ENCODE results near the gene TMEM45A. TPM values are rescaled to one million over a fixed set of nuclear protein-coding genes. Genes with fewer than 3 reads are reported as not detected.
"Not testable (repeated sequence)": the region's sequence is repeated elsewhere in the genome, so short reads cannot be mapped to it uniquely, and the experiment has no call there.

The TMEM45A gene, protein sequence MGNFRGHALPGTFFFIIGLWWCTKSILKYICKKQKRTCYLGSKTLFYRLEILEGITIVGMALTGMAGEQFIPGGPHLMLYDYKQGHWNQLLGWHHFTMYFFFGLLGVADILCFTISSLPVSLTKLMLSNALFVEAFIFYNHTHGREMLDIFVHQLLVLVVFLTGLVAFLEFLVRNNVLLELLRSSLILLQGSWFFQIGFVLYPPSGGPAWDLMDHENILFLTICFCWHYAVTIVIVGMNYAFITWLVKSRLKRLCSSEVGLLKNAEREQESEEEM
- total RNA-seq = 0.32 and 0.68 TPM in 2 replicates

DNA sequence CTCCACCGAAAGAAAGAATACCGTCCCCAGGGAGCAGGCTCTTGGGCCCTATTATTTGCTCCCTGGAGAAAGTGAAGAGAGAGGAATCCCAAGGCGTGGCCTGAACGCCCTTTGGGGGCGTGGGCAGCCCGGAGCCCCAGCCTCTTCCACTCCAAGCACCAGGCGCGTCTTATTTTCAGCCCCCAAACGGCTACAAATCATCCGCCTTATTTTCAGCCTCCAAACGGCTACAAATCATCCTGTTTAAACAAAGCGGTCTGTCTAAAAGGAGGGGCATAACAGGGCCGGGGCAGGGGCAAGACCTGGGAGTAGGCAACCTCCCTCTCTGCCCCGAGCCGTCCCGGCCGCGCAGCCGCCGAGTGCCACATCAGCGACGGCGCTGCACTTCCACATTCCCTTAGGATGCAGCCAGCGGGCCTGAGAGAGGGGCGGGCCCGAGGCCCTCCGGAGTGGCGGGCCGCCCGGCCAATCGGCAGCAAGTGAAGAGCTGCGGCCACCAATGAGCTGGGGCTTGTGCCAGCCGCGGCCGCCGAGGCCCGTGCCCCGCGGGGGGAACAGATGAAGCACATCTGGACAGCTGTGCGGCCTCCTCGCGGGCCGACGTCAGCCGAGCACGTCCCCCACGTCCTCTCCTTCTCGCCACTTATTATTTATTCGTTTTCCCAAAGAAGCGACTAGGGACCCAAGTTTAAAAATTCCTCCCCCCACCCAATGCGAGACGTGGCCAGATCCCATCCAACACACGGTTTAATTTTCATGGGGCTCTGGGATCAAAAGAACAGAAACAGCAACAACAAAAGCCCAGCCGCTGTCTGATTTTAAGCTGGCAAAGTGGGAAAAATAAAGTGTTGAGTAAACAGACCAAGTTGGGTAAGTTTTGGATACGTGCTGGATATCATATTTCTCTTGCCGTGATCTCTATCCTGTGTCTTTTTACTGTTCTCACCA is at the start of gene TMEM45A:
TMEM45A (plus strand) TSS at position 561 of the 948 bp plus-strand sequence. CDS start 62,593 bp downstream, outside the sequence.
- intact Hi-C loops (cut with micrococcal nuclease) = loop anchor here (1.0 to 10.0 kb wide), 2 partner anchors 91 to 212 kb away; partner anchors contain the start of genes LNP1, TFG and TOMM70

DNA sequence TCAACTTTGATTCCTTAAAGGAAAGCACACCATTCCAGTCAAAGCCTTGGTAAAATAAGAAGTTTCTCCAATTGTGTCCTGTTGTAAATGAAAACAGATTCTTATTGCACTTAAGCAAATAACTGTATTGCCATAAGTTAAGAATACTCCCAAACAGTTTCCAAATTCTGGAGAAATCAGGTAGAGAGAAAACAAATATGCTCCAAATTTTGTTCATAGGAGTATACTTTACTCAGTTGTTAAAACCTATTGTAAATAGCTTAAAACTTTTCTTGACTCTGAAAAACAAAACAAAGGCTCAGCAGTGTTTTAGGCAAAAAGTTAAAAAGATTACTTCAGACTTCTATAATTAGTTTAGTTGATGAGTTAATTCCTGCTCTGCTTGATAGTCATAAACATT is 48.7 kb upstream of the TMEM45A start:
- intact Hi-C loops (cut with micrococcal nuclease) = no loop called here

DNA sequence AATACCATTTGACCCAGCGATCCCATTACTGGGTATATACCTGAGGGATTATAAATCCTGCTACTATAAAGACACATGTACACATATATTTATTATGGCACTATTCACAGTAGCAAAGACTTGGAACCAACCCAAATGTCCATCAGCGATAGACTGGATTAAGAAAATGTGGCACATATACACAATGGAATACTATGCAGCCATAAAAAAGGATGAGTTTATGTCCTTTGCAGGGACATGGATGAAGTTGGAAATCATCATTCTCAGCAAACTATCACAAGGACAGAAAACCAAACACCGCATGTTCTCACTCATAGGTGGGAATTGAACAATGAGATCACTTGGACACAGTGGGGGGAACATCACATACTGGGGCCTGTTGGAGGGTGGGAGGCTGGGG is 45.4 kb upstream of the TMEM45A start:
- intact Hi-C loops (cut with micrococcal nuclease) = not testable (repeated sequence)

DNA sequence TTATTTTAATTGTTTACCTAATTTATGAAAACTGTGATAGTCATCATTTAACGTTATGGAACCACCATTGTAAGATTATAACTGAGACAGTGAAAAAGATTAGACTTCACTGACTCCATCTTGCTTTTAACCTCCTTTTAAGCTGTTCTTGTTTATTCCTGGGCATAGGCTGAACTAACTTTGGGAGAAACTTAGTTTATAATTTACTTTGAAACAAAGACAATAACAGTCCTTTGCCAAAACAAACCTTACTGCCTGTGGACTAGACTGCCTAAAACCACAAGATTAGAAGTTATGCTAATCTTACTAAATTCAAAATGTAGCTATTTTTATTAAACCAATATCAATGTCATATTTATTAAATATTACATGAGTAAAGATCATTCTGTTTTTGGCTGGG is 44.3 kb upstream of the TMEM45A start:
- intact Hi-C loops (cut with micrococcal nuclease) = no loop called here

DNA sequence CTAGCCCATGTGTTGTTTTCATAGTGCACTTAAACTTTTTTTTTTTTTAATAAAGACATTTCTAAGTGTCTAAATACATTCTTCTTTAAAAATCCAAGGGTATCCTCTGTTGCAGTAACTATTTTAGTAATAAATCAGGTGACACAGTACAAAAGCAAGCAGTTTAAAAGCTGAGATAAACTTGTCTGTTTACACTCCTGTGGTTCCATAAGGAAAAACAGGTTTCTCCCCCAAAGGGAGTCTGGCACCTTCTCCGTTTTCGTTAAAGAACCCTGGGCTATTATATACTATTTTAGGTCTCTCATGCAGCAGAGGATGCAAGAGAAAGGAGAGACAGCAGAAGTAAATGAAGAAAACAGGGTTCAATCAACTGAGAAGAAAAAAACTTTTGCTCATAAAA is 43.2 kb upstream of the TMEM45A start:
- intact Hi-C loops (cut with micrococcal nuclease) = no loop called here

DNA sequence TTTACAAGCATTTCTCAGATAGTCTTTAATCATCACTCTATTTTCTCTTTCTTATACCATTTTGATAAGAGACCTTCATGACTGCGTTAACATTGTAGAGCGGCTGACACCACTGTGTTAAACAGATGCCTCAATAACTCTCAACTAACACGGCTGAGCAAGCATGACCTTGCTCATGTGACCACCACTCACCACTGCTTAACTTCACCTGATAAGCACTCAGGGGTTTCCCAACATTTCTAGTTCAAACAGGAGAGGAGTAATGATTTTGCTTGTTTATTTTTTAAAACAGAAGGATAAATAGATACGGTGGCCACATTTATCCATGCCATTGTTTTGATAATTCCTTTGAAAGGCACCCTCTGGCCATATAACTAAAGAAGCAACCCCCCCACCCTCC is 37.7 kb upstream of the TMEM45A start:
- intact Hi-C loops (cut with micrococcal nuclease) = no loop called here

DNA sequence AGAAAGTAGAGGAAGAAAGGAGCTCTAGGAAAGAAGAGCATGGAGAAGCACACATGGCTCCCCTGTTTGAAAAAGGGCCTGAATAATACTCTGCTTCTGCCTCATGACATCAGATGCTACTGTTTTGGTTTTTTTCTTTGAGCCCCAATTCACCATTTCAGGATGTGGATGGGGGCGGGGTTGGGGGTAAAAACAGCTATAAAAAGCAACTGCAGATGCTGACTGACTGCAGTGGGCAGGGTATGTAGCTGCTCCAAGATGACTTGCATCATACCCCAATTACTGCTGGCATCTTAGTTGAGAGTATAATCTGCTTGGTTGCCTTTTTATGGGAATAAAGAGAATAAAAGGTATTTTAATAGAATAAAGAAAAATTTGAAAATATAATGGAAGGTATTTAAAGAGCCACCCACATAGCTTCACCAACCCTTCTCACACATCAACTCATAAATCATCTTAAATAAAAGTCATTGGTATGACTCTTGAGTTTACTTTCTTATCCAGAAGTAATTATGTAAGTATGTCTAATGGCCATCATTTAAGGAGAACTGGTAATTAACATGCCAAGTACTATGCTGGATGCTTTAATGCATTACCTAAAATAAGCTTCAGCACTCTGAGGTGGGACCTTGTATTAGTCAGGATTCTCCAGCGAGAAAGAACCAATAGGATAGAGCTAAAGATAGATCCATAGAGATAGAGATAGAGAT is 36.4 kb upstream of the TMEM45A start:
- intact Hi-C loops (cut with micrococcal nuclease) = no loop called here

DNA sequence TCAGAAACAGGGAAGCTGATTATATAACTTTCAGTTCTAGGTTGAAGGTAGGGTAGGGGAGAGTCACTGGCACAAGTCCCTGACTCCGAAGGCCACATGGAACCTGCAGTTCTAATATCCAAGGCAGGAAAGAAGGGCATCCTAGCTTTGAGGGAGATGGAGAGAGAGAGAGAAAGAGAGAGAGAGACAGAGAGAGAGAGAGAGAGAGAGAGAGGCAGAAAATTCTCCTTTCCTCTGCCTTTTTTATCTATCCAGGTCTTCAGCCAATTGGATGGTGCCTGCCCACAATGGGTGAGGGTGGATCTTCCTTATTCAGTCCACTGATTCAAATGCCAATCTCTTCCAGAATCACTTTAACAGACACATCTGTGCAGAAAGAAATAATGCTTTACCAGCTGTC is 35.7 kb upstream of the TMEM45A start:
- intact Hi-C loops (cut with micrococcal nuclease) = no loop called here

DNA sequence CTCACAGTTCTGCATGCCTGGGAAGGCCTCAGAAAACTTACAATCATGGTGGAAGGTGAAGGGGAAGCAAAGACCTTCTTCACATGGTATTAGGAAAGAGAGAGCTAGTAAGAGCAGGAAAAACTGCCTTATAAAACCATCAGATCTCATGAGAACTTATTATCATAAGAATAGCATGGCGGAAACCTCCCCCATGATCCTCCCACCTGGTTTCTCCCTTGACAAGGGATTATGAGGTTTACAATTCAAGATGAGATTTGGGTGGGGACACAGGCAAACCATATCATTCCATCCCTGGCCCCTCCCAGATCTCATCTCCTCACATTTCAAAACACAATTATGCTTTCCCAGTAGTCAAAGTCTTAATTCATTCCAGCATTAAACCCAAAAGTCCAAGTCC is 34.6 kb upstream of the TMEM45A start:
- intact Hi-C loops (cut with micrococcal nuclease) = no loop called here

DNA sequence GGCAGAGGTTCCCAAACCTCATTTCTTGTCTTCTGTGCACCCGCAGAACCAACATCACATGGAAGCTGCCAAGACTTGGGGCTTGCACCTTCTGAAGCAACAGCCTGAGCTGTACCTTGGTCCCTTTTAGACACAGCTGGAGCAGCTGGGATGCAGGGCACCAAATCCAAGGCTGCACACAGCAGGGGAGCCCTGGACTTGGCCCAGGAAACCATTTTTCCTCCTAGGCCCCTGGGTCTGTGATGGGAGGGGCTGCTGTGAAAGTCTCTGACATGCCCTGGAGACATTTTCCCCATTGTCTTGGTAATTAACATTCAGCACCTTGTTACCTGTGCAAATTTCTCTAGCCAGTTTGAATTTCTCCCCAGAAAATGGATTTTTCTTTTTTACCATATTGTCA is 33.6 kb upstream of the TMEM45A start:
- intact Hi-C loops (cut with micrococcal nuclease) = no loop called here

DNA sequence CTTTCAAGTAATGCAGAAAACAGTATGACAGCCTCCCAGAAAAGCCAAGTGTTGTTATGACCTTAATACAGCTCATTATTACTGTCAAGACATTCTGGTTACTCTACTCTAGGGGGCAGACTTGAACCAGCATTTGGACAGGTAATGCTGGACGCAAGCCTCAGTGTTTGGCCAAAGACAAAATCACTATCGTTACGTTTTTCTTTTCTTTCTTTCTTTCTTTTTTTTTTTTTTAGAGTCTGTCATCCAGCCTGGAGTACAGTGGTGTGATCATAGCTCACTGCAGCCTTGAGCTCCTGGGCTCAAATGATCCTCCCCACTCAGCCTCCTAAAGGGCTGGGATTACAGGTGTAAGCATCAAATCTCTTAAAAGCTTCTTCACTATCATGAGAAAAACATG is 29.4 kb upstream of the TMEM45A start:
- intact Hi-C loops (cut with micrococcal nuclease) = loop anchor here (1.0 to 10.0 kb wide), 3 partner anchors 127 to 332 kb away; no protein-coding TSS in a partner anchor

DNA sequence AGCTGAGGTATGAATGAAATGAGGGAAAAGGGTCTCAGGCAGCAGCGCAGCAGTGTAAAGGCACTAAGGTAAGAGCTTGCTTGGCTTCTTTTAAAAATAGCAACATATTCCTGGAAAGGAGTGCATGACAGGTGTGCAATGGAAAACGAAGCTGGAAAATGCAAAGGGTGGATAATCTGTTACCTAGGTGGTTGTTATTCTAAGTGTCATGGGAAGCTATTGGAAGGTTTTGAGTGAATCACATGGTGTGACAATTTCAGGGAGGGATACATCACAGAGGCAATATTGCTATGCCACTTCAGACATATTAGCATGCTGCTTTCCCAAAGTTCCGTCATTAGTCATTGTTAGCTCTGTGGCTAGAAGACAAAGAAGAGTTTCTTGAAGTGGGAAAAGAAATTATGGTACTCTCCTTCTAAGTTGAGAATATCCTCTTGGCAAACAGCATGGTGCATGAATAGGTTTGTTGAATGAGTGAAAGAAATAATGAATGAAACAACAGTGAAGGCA is 28.7 kb upstream of the TMEM45A start:
- intact Hi-C loops (cut with micrococcal nuclease) = loop anchor here (1.0 to 10.0 kb wide), 3 partner anchors 127 to 331 kb away; no protein-coding TSS in a partner anchor

DNA sequence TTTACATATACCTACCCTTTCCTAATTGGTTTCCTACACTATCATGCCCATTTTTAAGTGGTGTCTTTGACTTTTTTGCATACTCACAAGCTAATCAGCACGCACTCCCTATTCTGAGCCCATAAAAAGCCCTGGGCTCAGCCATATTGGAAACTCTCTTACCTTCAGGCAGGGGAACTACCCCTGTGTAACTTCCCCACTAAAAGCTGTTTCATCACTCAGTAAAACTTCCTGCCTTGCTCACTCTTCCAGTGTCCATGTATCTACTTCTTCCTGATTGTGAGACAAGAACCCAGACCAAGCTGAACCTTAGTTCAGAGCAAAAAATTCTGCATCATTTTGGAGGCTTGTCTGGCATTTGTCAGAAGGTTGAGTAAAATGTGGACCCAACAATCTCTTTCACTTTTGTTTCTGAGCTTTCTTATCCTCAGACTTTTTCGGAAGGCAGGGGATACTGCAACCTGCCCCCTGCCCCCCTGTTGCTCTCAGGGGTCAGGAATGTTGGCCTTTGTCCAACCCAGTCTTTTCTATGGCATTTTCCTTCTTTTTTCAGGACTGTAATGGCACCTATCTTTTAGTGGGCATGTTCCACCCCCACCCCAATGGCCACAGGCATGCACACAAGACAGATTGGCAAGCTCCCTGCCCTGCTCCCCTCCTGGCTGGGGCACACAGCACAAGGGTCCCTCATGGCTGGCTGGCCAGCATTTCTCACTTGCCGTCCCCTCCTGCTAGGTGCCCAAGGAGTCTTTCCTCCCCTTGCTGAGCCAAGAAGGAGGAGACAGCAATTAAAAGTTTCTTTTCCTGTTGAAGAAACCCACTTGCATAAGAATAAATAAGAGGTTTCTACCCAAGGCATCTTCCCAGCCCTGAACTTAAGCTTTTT is 26.3 kb upstream of the TMEM45A start:
- intact Hi-C loops (cut with micrococcal nuclease) = loop anchor here (10.0 kb wide), 2 partner anchors 151 to 329 kb away; no protein-coding TSS in a partner anchor

DNA sequence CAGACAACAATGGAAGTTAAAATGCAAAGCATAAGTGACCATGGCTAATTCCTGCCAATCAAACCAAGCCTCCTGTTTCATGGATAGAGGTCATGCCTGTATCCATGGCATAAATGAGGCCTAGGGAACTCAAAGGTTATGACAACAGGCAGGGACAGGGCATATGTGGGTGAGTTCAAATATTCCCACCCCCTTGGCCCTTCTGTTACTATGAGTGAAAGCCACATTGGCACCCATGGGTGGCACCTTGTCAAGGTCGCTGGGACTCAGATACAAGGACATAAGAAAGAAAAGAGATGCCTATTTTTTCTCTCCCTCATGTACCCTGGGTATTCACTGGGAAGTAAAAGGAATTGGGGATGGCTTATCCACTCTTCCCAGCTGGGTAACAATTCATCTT is 25.3 kb upstream of the TMEM45A start:
- intact Hi-C loops (cut with micrococcal nuclease) = loop anchor here (10.0 kb wide), 2 partner anchors 152 to 328 kb away; no protein-coding TSS in a partner anchor

DNA sequence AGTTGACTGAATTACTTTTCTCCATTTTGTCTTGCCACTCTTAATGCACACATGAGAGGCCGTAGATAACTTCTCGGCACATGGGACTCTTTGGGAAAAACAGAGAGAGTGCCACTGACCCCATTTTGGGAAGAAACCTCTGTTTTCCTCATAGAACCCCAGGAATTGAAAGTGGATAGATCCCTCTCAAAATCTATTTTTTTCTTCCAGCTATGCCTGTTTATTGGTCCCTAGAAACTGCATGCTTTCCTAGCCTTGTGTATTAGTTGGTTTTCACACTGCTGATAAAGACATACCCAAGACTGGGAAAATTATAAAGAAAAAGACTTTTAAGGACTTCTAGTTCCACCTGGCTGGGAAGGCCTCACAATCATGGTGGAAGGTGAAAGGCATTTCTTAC is 23.7 kb upstream of the TMEM45A start:
- intact Hi-C loops (cut with micrococcal nuclease) = loop anchor here (10.0 kb wide), 2 partner anchors 154 to 326 kb away; no protein-coding TSS in a partner anchor

DNA sequence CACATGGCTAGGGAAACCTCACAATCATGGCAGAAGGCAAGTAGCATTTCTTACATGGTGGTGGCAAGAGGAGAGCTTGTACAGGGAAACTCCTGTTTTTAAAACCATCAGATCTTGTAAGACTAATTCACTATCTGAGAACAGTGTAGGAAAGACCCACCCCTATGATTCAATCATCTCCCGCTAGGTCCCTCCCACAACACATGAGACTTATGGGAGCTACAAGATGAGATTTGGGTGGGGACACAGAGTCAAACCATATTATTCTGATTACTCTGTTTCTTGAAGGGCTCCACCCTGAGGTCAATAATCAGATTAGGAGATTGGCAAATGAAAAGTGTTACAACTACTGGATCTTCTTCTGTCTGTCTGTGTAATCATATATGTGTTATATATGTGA is 21.5 kb upstream of the TMEM45A start:
- intact Hi-C loops (cut with micrococcal nuclease) = no loop called here

DNA sequence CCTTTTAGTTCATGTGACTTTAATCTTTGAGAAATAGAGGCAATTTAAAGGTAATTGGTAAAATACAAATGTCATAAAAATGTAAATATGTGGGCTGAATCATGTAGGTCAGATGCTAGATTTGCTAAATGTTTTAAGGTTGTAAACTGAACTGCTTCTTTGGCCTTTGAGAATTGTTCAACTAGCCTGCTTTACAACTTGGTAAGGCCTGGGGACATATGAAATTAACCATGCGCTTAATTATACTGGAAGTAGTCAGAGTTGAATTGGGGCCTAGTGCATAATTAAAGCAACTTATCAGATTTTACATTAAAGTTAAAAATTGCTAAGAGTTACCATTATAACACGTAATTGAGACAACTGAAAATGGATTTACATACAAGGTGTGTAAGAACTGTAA is 21.0 kb upstream of the TMEM45A start:
- intact Hi-C loops (cut with micrococcal nuclease) = no loop called here

DNA sequence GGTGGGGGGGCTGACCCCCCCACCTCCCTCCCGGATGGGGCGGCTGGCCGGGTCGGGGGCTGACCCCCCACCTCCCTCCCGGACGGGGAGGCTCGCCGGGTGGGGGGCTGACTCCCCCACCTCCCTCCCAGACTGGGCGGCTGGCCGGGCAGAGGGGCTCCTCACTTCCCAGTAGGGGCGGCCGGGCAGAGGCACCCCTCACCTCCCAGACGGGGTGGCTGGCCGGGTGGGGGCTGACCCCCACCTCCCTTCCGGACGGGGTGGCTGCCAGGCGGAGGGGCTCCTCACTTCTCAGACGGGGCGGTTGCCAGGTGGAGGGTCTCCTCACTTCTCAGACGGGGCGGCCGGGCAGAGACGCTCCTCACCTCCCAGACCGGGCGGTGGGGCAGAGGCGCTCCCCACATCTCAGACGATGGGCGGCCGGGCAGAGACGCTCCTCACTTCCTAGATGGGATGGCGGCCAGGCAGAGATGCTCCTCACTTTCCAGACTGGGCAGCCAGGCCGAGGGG is 14.5 kb upstream of the TMEM45A start:
- intact Hi-C loops (cut with micrococcal nuclease) = not testable (repeated sequence)

DNA sequence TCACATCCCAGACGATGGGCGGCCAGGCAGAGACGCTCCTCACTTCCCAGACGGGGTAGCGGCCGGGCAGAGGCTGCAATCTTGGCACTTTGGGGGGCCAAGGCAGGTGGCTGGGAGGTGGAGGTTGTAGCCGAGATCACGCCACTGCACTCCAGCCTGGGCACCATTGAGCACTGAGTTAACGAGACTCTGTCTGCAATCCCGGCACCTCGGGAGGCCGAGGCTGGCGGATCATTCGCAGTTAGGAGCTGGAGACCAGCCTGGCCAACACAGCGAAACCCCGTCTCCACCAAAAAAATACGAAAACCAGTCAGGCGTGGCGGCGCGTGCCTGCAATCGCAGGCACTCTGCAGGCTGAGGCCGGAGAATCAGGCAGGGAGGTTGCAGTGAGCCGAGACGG is 13.9 kb upstream of the TMEM45A start:
- intact Hi-C loops (cut with micrococcal nuclease) = not testable (repeated sequence)

DNA sequence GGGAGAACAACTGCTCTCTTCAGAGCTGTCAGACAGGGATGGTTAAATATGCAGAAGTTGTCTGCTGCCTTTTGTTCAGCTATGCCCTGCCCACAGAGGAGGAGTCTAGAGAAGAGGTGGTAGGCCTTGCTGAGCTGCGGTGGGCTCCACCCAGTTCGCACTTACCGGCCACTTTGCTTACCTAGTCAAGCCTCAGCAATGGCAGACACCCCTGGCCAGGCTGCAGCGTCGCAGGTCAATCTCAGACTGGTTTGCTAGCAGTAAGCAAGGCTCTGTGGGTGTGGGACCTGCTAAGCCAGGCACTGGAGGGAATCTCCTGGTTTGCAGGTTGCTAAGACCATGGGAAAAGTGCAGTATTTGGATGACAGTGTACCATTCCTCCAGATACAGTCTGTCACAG is 12.3 kb upstream of the TMEM45A start:
- intact Hi-C loops (cut with micrococcal nuclease) = no loop called here
